Cardiac muscle cell (in vitro differentiated cells and primary cell): ENCODE results near the gene DDX41. TPM values are rescaled to one million over a fixed set of nuclear protein-coding genes. Genes with fewer than 3 reads are reported as not detected.

Source experiments
- DNase-seq, 2 donors: peaks; one replicate each; pipeline versions ENCODE4 v3.0.0 to v3.0.0-alpha.2; 2010 to 2017; ENCODE audit warnings: low read depth in 1 of 2, low spot score in 1 of 2
- H3K27ac ChIP-seq: fragments of 200-600 bp; sonication (generic); 2 replicates; pipeline ENCODE4 v1.5.1; 2016
- H3K27me3 ChIP-seq: fragments of 200-600 bp; sonication (generic); 2 replicates; pipeline ENCODE4 v1.6.0; 2016; ENCODE audit warnings: control low read depth
- H3K36me3 ChIP-seq: fragments of 200-600 bp; sonication (generic); 2 replicates; pipeline ENCODE4 v1.5.1; 2016; ENCODE audit warnings: control low read depth
- H3K4me1 ChIP-seq: fragments of 200-600 bp; sonication (generic); 2 replicates; pipeline ENCODE4 v1.8.1; 2017; ENCODE audit warnings: low read depth, mild to moderate bottlenecking, mixed run types
- H3K4me3 ChIP-seq: fragments of 200-600 bp; sonication (generic); 2 replicates; pipeline ENCODE4 v1.5.1; 2016; ENCODE audit warnings: mild to moderate bottlenecking
- H3K9me3 ChIP-seq: fragments of 200-600 bp; sonication (generic); 2 replicates; pipeline ENCODE4 v1.5.1; 2017; ENCODE audit warnings: low read depth, mild to moderate bottlenecking, control low read depth
- CTCF ChIP-seq: IDR thresholded peaks from 2 replicates; pipeline ENCODE4 v1.5.1; 2012; ENCODE audit warnings: low read depth, mild to moderate bottlenecking, low read length
- polyA plus RNA-seq: library from polyadenylated mRNA; unstranded; fragments of >200 nt; fragmentation: Nextera tagmentation; extraction: Ambion mirVana; gene quantifications from 2 replicates; pipeline ENCODE4 v1.2.1, GENCODE V29; 2016
- total RNA-seq: library from RNA; depleted of rRNA; stranded (reverse); fragments of >200 nt; gene quantifications from 2 replicates; pipeline ENCODE4 v1.2.3, GENCODE V29; 2016

Gene DDX41
- total and polyA plus RNA-seq, 2 experiments from 2014 or later = 109 to 183 TPM

DNA sequence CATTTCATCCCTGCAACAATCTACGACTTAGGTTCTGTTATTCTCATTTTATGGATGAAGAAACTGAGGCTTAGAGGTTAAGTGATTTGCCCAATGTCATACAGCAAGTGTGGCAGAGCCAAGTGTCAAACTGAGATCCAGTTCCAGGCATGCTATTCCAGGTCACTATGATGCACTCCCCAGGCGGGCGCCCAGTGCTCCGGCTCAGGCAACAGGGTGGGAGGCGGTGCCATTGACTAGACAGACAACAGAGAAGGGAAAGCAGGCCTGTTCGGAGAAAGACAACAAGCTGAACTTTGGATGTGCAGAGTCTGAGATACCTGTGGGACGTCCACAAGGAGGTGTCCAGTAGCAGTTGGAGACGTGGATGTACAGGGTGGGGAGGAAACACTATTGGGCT, 10.8 kb upstream of the DDX41 start:
- H3K27me3 ChIP-seq = no peaks in the 10 kb centered on the region
- H3K4me3 ChIP-seq = no peak overlapping the region
- TF ChIP-seq CTCF = no peak
- no peaks in the 10 kb centered on the region for H3K9me3 ChIP-seq
- H3K27ac ChIP-seq = no peak overlapping the region
- no peaks in the 10 kb centered on the region for H3K4me1 ChIP-seq
- DNase-seq = no peak
- H3K36me3 ChIP-seq = peaks cover 48% of the 10 kb centered on the region

GRCh38 chr5:177526791-177527190, 10.0 kb upstream of the DDX41 start:
- Histone ChIP-seq H3K4me3 (no peak overlapping the region), H3K27me3 (no peaks in the 10 kb centered on the region), H3K4me1 (no peaks in the 10 kb centered on the region), H3K27ac (no peak overlapping the region), H3K9me3 (no peaks in the 10 kb centered on the region), H3K36me3 (peaks cover 44% of the 10 kb centered on the region)
- DNase-seq = no peak
- no peak for TF ChIP-seq CTCF

- Histone ChIP-seq H3K27ac (no peak overlapping the region), H3K4me1 (no peaks in the 10 kb centered on the region), H3K36me3 (peaks cover 43% of the 10 kb centered on the region), H3K4me3 (no peak overlapping the region), H3K27me3 (no peaks in the 10 kb centered on the region), H3K9me3 (no peaks in the 10 kb centered on the region)
- no peak for TF ChIP-seq CTCF
- DNase-seq = no peak
Observed at GRCh38 chr5:177526191-177526590, 9.4 kb upstream of the DDX41 start.

- H3K9me3 ChIP-seq = no peaks in the 10 kb centered on the region
- H3K27me3 ChIP-seq = no peaks in the 10 kb centered on the region
- TF ChIP-seq CTCF = peak; percentile 6
- H3K4me1 ChIP-seq = no peaks in the 10 kb centered on the region
- no peak overlapping the region for H3K4me3 ChIP-seq
- peaks cover 36% of the 10 kb centered on the region for H3K36me3 ChIP-seq
- no peak overlapping the region for H3K27ac ChIP-seq
- DNase-seq = no peak
Observed at GRCh38 chr5:177524941-177525655, 8.3 kb upstream of the DDX41 start.

GRCh38 chr5:177524539-177524900, 7.8 kb upstream of the DDX41 start:
- no peak overlapping the region for H3K27ac ChIP-seq
- peaks cover 38% of the 10 kb centered on the region for H3K36me3 ChIP-seq
- H3K9me3 ChIP-seq = no peaks in the 10 kb centered on the region
- H3K27me3 ChIP-seq = no peaks in the 10 kb centered on the region
- DNase-seq = no peak
- no peaks in the 10 kb centered on the region for H3K4me1 ChIP-seq
- no peak overlapping the region for H3K4me3 ChIP-seq
- TF ChIP-seq CTCF = no peak
